ENCODE measurements around the gene PDK2. TPM values are rescaled to one million over a fixed set of nuclear protein-coding genes. Genes with fewer than 3 reads are reported as not detected.

PDK2 gene
- total RNA-seq, 1 donor from 2014 or later, result 44.9 TPM

DNA sequence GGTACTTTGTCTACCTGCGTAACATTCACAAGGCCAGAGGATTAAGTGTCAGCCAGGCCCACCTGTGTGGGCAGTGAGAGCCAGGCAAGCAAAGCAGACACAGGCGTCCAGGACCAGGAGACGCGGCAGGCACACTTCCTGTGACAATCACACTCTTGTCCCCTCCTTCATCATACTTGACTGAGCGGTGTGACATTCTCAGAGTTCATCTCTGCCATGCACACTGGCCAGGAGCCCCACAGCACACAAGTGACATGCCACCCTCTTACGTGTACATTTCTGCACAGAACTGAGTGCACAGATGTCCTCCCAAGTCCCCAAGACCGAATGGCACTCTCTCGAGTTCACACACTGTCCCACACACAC is 46.6 kb downstream of the PDK2 start:
- Mint-ChIP-seq H3K36me3 (peaks cover 45% of the 10 kb centered on the region), H3K27me3 (no peaks in the 10 kb centered on the region), H3K4me3 (no peak overlapping the region), H3K4me1 (ENCODE audit: unreplicated experiment) (peaks cover 22% of the 10 kb centered on the region), H3K27ac (peak overlapping the region; percentile 71), H3K9me3 (no peaks in the 10 kb centered on the region)
- TF ChIP-seq, protein P1, sequence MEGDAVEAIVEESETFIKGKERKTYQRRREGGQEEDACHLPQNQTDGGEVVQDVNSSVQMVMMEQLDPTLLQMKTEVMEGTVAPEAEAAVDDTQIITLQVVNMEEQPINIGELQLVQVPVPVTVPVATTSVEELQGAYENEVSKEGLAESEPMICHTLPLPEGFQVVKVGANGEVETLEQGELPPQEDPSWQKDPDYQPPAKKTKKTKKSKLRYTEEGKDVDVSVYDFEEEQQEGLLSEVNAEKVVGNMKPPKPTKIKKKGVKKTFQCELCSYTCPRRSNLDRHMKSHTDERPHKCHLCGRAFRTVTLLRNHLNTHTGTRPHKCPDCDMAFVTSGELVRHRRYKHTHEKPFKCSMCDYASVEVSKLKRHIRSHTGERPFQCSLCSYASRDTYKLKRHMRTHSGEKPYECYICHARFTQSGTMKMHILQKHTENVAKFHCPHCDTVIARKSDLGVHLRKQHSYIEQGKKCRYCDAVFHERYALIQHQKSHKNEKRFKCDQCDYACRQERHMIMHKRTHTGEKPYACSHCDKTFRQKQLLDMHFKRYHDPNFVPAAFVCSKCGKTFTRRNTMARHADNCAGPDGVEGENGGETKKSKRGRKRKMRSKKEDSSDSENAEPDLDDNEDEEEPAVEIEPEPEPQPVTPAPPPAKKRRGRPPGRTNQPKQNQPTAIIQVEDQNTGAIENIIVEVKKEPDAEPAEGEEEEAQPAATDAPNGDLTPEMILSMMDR (conservative IDR thresholded peaks at IDR 0.05), result no peak
- no peak for DNase-seq (ENCODE audit: extremely low spot score, unreplicated experiment)

DNA sequence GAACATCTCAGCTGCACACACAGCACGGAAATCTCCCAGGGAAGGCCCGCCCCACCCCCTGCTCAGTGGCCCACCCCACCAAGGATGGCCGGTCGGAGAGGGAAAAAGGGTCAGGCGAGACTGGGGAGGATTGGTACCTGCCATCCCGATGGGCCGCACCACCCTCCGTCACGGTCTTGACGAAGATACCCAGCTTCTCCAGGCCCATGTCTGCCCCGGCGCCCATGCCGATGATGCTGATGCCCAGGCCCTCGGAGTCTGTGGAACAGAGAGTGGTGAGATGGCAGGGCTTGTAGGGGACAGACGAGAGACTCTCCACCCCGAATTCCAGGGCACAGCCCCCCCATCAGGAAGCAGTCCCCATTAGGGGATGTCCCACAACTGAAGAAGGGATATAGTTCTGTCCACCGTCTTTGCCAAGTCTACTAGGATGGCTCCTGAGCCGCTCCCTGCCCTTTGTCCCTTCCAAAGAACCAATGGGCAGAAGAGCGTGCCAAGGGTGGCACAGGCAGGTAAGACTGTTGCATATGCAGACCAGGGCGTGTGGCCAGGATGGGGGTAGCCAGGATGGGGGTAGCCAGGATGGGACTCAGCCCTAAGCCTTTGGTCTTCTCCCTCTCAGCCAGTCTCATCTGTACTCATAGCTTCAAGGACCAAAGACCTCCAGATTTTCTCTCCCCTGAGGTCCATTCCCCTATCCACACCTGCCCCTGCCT is 48.5 kb downstream of the PDK2 start:
- Mint-ChIP-seq H3K9me3 (no peaks in the 10 kb centered on the region), H3K4me1 (ENCODE audit: unreplicated experiment) (peaks cover 33% of the 10 kb centered on the region), H3K27me3 (no peaks in the 10 kb centered on the region), H3K4me3 (no peak overlapping the region), H3K36me3 (peaks cover 26% of the 10 kb centered on the region), H3K27ac (no peak overlapping the region)
- TF ChIP-seq, protein P1 (conservative IDR thresholded peaks at IDR 0.05), result no peak
- DNase-seq (ENCODE audit: extremely low spot score, unreplicated experiment), result no peak

DNA sequence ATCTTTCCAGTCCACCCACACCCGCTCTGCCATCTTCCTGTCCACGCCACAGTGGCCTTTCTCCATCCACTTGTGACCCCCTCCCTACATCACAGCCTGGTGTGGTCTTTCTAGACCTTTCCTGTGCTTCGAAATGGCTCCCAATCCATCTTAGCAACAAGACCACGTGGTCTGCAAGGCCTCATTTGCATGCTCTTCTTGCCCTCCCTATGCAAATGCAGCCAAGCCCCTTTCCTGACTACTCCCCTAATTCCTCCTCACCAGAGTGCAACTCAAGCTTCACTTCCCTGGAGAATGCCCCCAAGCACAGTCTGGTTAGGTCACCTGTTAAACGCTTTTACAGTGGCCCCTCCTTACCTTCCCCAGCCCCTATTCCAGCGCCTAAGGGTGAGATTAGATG is 49.2 kb downstream of the PDK2 start:
- DNase-seq (ENCODE audit: extremely low spot score, unreplicated experiment), result no peak
- TF ChIP-seq, protein P1 (conservative IDR thresholded peaks at IDR 0.05), result no peak
- Mint-ChIP-seq H3K36me3 (peaks cover 26% of the 10 kb centered on the region), H3K27me3 (no peaks in the 10 kb centered on the region), H3K4me1 (ENCODE audit: unreplicated experiment) (peaks cover 33% of the 10 kb centered on the region), H3K4me3 (no peak overlapping the region), H3K27ac (no peak overlapping the region), H3K9me3 (no peaks in the 10 kb centered on the region)

DNA sequence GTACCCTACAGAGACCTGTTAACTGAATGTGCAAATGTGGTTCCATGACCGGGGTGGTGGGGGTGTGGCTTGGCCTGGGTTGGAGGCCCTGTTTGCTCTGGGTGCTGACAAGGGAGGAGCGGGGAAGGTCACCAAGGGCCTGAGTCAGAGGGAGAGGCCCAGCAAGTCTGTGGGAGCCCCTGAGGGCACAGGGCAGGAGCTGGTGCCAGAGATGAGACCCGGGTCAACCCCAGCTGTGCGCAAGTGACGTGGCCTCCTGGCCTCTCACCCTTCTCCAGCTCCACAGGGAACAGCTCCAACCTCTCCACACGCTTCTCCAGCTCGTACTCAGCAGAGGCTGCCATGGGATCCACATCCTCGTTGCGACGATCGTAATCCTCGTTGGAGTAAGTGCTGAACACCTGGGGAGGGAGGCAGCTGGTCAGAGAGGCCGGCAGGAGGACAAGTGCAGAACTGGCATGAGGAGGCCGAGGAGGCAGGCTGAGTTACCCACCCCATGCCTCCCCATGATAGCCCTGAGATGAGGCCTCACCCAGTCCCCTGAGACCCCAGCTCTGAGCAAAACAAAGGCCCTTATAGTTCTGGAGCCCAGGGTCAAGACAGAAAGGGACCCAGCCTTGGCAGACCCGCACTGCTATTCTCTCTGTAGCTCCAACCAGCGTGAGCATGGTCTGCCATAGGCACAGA is 49.8 kb downstream of the PDK2 start:
- H3K27ac Mint-ChIP-seq, result no peak overlapping the region
- H3K36me3 Mint-ChIP-seq, result peaks cover 21% of the 10 kb centered on the region
- H3K4me1 Mint-ChIP-seq (ENCODE audit: unreplicated experiment), result peaks cover 29% of the 10 kb centered on the region
- H3K9me3 Mint-ChIP-seq, result no peaks in the 10 kb centered on the region
- TF ChIP-seq, protein P1 (conservative IDR thresholded peaks at IDR 0.05), result no peak
- H3K4me3 Mint-ChIP-seq, result peak overlapping the region; percentile 53
- no peaks in the 10 kb centered on the region for H3K27me3 Mint-ChIP-seq
- DNase-seq (ENCODE audit: extremely low spot score, unreplicated experiment), result no peak

DNA sequence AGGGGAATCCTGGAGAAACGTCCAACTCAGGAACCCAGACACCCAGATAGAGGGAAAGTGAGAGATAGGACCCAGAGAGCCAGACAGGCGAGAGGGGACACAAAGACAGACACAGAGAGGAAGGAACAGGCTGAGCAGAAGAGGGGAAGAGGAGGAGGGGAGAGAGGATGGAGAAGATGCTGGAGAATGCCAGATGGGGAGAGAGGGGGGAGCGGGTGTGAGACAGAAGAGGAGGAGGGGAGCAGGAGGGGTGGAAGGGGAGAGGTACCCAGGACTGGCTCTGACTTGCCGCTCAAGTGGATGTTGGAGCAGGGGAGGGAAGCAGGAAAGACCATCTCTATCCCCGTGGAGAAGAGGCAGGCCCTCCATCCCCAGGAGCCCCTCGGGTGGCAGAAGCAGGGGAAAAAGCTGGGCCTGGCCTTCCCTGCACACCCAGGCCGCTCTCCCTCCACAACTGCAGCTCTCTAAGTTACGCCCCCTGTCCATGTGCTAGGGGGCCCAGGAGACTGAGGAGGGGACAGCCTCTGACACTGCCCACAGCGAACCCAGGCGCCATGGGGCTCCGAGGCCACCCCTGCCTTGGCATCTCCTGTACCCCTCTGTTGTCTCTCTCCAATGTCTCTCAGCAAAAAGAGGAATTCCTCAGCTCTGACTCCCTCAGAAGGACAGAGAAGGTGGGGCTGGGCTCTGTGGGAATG is 50.5 kb downstream of the PDK2 start:
- Mint-ChIP-seq H3K4me1 (ENCODE audit: unreplicated experiment) (peaks cover 25% of the 10 kb centered on the region), H3K9me3 (no peaks in the 10 kb centered on the region), H3K36me3 (peaks cover 19% of the 10 kb centered on the region), H3K4me3 (peak overlapping the region; percentile 53), H3K27me3 (no peaks in the 10 kb centered on the region), H3K27ac (no peak overlapping the region)
- DNase-seq (ENCODE audit: extremely low spot score, unreplicated experiment), result no peak
- TF ChIP-seq, protein P1 (conservative IDR thresholded peaks at IDR 0.05), result no peak

Data from type B pancreatic cell (in vitro differentiated cells).